A673 (cell line): ENCODE measurements around the gene MYO6.

ENCODE experiments used
- EZH2 ChIP-seq: fragments of 200-600 bp; sonication (generic); IDR thresholded peaks from 2 replicates; pipeline ENCODE4 v1.6.1; 2017; ENCODE audit warnings: borderline replicate concordance, low read depth, mild to moderate bottlenecking, mixed read lengths, antibody characterized with exemption, low read length; ENCODE audit not compliant: poor library complexity, severe bottlenecking
- TF ChIP-seq, protein P1 (sequence below): fragments of 300-800, 200-600 bp; sonication (generic); conservative IDR thresholded peaks from 2 replicates; pipeline ENCODE4 v1.5.1; 2017; ENCODE audit warnings: low read depth, mild to moderate bottlenecking, antibody characterized with exemption, low read length, moderate library complexity, mixed read lengths

GRCh38 chr6:75762063-75762462 is 13.0 kb downstream of the MYO6 start:
- TF ChIP-seq, protein P1, sequence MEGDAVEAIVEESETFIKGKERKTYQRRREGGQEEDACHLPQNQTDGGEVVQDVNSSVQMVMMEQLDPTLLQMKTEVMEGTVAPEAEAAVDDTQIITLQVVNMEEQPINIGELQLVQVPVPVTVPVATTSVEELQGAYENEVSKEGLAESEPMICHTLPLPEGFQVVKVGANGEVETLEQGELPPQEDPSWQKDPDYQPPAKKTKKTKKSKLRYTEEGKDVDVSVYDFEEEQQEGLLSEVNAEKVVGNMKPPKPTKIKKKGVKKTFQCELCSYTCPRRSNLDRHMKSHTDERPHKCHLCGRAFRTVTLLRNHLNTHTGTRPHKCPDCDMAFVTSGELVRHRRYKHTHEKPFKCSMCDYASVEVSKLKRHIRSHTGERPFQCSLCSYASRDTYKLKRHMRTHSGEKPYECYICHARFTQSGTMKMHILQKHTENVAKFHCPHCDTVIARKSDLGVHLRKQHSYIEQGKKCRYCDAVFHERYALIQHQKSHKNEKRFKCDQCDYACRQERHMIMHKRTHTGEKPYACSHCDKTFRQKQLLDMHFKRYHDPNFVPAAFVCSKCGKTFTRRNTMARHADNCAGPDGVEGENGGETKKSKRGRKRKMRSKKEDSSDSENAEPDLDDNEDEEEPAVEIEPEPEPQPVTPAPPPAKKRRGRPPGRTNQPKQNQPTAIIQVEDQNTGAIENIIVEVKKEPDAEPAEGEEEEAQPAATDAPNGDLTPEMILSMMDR = no peak
- no peak for TF ChIP-seq EZH2
